Neural crest cell (in vitro differentiated cells): ENCODE data around the gene PDZRN4. TPM values are rescaled to one million over a fixed set of nuclear protein-coding genes. Genes with fewer than 3 reads are reported as not detected.

Experiments
- DNase-seq: peaks from one replicate; pipeline ENCODE4 v3.0.0; 2021; ENCODE audit warnings: low read depth, mixed read lengths, low spot score
- H3K27ac Mint-ChIP-seq: one replicate; pipeline ENCODE4 v1.8.0; 2021; ENCODE audit warnings: mild to moderate bottlenecking, mixed read lengths; ENCODE audit not compliant: unreplicated experiment
- H3K27me3 Mint-ChIP-seq: 2 replicates; pipeline ENCODE4 v1.8.0; 2021; ENCODE audit warnings: low read depth, mild to moderate bottlenecking, mixed read lengths
- H3K36me3 Mint-ChIP-seq: 2 replicates; pipeline ENCODE4 v1.8.0; 2021; ENCODE audit warnings: low read depth, mild to moderate bottlenecking, mixed read lengths
- H3K4me1 Mint-ChIP-seq: 2 replicates; pipeline ENCODE4 v1.8.0; 2021; ENCODE audit warnings: mixed read lengths
- H3K4me3 Mint-ChIP-seq: one replicate; pipeline ENCODE4 v1.8.0; 2021; ENCODE audit warnings: mild to moderate bottlenecking, mixed read lengths
- H3K9me3 Mint-ChIP-seq: 2 replicates; pipeline ENCODE4 v1.8.0; 2021; ENCODE audit warnings: mixed read lengths
- total RNA-seq: library from RNA; stranded (reverse); gene quantifications from 2 replicates; pipeline ENCODE4 v1.2.1, GENCODE V29; 2021
- TF ChIP-seq, protein P1 (sequence below): fragments of 200-600 bp; sonication (generic); conservative IDR thresholded peaks from 2 replicates; pipeline ENCODE4 v1.5.0; 2021; ENCODE audit warnings: antibody characterized with exemption, mild to moderate bottlenecking

The PDZRN4 gene
- total RNA-seq, 1 donor from 2014 or later = 2.5 TPM

DNA sequence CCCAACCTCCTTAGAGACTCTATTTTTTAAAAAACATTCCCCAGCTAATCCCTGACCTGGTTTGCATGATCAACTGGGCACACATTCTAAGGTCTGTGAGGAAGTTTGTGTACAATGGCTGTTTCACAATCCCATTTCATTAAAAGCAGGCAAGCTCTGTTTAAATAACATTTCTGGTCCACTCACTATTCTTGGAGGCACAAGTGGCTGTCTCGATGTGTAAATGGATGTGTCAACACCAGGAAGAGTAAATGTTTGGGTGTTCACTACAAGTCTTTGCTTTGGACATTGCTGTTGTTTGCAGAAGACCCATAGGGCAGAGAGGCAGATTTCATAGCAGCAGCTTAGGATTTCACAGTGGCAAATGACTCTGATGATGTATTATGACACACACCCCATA, 98.3 kb downstream of the PDZRN4 start:
- no peak for DNase-seq
- TF ChIP-seq, protein P1, sequence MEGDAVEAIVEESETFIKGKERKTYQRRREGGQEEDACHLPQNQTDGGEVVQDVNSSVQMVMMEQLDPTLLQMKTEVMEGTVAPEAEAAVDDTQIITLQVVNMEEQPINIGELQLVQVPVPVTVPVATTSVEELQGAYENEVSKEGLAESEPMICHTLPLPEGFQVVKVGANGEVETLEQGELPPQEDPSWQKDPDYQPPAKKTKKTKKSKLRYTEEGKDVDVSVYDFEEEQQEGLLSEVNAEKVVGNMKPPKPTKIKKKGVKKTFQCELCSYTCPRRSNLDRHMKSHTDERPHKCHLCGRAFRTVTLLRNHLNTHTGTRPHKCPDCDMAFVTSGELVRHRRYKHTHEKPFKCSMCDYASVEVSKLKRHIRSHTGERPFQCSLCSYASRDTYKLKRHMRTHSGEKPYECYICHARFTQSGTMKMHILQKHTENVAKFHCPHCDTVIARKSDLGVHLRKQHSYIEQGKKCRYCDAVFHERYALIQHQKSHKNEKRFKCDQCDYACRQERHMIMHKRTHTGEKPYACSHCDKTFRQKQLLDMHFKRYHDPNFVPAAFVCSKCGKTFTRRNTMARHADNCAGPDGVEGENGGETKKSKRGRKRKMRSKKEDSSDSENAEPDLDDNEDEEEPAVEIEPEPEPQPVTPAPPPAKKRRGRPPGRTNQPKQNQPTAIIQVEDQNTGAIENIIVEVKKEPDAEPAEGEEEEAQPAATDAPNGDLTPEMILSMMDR = no peak
- H3K36me3 Mint-ChIP-seq = peaks cover 6% of the 10 kb centered on the region
- peak overlapping the region; percentile 11 for H3K4me3 Mint-ChIP-seq
- H3K27me3 Mint-ChIP-seq = no peaks in the 10 kb centered on the region
- peak overlapping the region; percentile 86 for H3K27ac Mint-ChIP-seq
- peaks cover 3% of the 10 kb centered on the region for H3K9me3 Mint-ChIP-seq
- peaks cover 37% of the 10 kb centered on the region for H3K4me1 Mint-ChIP-seq

DNA sequence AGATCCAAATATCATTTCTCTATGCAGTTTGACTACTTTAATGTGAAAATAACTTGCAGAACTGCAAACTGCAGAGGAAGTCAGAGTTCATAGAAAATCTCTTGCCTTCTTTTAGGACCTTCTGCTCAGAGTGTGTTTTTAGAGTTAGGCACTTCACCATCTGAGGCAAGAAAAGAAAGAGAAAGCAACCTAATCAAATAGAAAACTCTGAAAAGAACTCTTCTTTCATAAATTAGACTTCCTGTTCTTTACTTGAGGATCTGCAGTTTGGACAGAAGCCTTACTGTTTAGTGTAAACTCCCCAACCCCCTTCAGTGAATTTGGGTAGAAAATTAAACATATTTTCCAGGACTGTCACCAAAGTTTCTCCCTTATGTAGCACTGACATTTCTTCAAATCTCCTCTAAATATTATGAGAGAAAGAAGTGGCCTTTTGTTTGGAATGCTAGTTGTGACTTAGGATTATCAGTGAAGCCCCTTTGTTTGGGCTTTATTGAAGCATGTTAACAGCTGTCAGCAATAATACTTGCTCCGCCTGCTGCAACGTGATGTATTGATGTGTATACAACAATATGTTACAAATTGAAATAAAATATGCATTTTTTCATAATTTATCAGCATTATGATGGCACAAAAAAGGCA, 99.5 kb downstream of the PDZRN4 start:
- Mint-ChIP-seq H3K9me3 (peaks cover 3% of the 10 kb centered on the region), H3K4me3 (peak overlapping the region; percentile 3), H3K36me3 (peaks cover 6% of the 10 kb centered on the region), H3K27me3 (no peaks in the 10 kb centered on the region), H3K4me1 (peaks cover 45% of the 10 kb centered on the region), H3K27ac (peak overlapping the region; percentile 89)
- TF ChIP-seq, protein P1 = no peak
- DNase-seq = no peak

DNA sequence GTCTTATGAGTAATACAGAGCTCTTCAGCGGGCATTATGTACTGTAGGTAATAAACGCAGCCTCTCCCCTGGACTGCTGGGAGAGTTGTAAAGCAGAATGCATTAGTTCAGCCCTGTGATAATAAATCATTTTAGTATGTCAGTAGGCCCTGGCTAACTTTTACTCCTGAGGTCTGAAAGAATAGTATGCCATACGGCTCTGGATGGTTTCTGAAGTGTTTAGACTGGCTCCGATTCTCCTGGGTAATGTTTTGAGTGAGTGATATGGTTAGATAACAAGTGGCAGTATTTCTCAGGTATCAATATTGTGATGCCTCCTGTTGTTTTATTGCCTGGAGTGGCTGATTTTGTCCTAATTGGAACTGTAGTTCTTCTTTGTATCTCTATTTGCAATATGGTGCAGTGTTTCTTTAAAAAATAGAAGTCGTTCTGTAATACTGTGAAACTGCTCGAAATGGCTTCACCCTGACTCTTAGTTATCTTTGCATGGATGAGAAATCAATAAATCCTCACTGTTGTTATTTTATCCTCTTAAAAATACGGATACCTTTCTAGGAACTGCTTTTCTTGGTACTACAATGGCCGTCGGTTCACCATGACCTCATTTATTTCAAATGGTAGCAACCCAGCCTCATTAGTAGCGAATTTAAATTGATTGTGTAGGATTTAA, 100.2 kb downstream of the PDZRN4 start:
- no peak for DNase-seq
- H3K4me3 Mint-ChIP-seq = peak overlapping the region; percentile 3
- H3K4me1 Mint-ChIP-seq = peaks cover 47% of the 10 kb centered on the region
- peaks cover 3% of the 10 kb centered on the region for H3K9me3 Mint-ChIP-seq
- peaks cover 5% of the 10 kb centered on the region for H3K36me3 Mint-ChIP-seq
- H3K27me3 Mint-ChIP-seq = no peaks in the 10 kb centered on the region
- H3K27ac Mint-ChIP-seq = peak overlapping the region; percentile 89
- TF ChIP-seq, protein P1 = no peak

DNA sequence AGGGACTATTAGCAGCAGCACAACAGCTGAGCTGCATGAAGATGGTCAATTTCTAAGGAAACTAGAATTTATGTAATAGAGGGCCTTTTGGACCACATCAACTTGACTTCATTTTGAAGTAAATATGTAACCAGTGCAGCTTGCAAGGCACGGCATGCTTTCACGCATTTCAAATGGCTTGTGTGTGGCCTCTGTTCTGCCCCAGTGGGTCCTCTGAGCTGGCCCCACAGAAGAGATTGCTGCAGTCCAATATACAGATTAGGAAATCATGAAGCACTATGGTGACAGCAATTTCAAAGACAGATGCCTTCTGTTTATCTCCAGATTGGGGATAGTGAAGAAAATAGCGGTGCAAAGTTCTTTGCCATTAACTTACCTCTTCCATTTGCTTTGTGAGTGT, 101.4 kb downstream of the PDZRN4 start:
- Mint-ChIP-seq H3K27me3 (no peaks in the 10 kb centered on the region), H3K4me1 (peaks cover 49% of the 10 kb centered on the region), H3K4me3 (no peak overlapping the region), H3K9me3 (peaks cover 3% of the 10 kb centered on the region), H3K27ac (no peak overlapping the region), H3K36me3 (peaks cover 2% of the 10 kb centered on the region)
- TF ChIP-seq, protein P1 = no peak
- DNase-seq = no peak

DNA sequence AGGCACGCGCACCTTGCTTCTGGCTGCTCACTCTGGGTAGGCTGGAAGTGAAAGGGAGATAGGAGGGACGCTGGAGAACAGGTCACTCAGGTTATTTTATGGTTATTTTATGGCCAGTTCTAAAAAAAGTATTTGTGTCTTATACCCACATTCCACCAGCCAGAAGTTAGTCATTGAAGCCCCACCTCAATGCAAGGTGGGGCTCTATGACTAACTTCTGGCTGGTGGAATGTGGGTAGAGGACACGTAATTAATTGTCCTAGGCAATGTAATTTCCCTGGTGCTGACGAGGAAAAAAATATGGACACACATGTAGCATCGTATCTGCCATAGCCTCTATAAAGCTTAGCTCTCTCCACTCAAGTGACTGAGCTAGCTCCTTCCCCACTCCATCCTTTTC, 104.9 kb downstream of the PDZRN4 start:
- Mint-ChIP-seq H3K4me3 (no peak overlapping the region), H3K27me3 (no peaks in the 10 kb centered on the region), H3K4me1 (peaks cover 31% of the 10 kb centered on the region), H3K9me3 (peaks cover 8% of the 10 kb centered on the region), H3K27ac (no peak overlapping the region), H3K36me3 (peaks cover 4% of the 10 kb centered on the region)
- TF ChIP-seq, protein P1 = no peak
- no peak for DNase-seq
